ENCODE results near the gene MATCAP1. TPM values are rescaled to one million over a fixed set of nuclear protein-coding genes. Genes with fewer than 3 reads are reported as not detected.

The MATCAP1 gene
- total RNA-seq, 1 experiment from 2014 or later, result 51.2 TPM

- Histone ChIP-seq H2AFZ (ENCODE audit: low read length) (no peak overlapping the region), H3K27ac (ENCODE audit: insufficient read length, low read depth, low read length) (no peak overlapping the region), H4K5ac (ENCODE audit: insufficient read length, low read depth, low read length) (no peak overlapping the region), H4K20me1 (ENCODE audit: control insufficient read depth, insufficient read depth, insufficient read length) (no peaks in the 10 kb centered on the region), H4K91ac (ENCODE audit: insufficient read length, low read depth, low read length) (no peak overlapping the region), H3K56ac (ENCODE audit: insufficient read length, low read depth, low read length) (no peak overlapping the region), H2BK12ac (ENCODE audit: insufficient read length, low read depth, low read length) (no peak overlapping the region), H3K27me3 (ENCODE audit: insufficient read depth, low read length) (peaks cover 83% of the 10 kb centered on the region), H2BK20ac (ENCODE audit: low read depth, low read length, poor library complexity, severe bottlenecking) (no peak overlapping the region), H3K4me2 (ENCODE audit: insufficient read depth, insufficient read length, low read length) (no peak overlapping the region), H2BK15ac (ENCODE audit: low read depth, low read length) (no peak overlapping the region), H3K23ac (ENCODE audit: insufficient read length, low read depth, low read length) (no peak overlapping the region), H3K4me1 (ENCODE audit: insufficient read depth, low read length) (no peaks in the 10 kb centered on the region), H3K79me1 (ENCODE audit: insufficient read depth, low read depth, low read length, poor library complexity, severe bottlenecking) (no peaks in the 10 kb centered on the region), H4K8ac (replicated peaks; ENCODE audit: insufficient read length, low read depth, low read length) (no peak overlapping the region), H3K14ac (ENCODE audit: insufficient read depth, low read length) (no peak overlapping the region), H2AK5ac (ENCODE audit: insufficient read length, low read length) (no peak overlapping the region), H3K79me2 (ENCODE audit: insufficient read depth, low read length) (no peaks in the 10 kb centered on the region), H3T11ph (ENCODE audit: low read length) (no peak overlapping the region), H2BK5ac (ENCODE audit: insufficient read length, low read length) (no peak overlapping the region), H3K18ac (ENCODE audit: insufficient read length, low read depth, low read length) (no peak overlapping the region), H2BK120ac (ENCODE audit: low read depth, low read length, poor library complexity, severe bottlenecking) (no peak overlapping the region), H3K9ac (ENCODE audit: extremely low read depth, insufficient read length, low read length) (no peak overlapping the region), H3K4ac (ENCODE audit: low read depth, low read length) (no peak overlapping the region), H3K23me2 (ENCODE audit: insufficient read length, low read depth, low read length, poor library complexity, severe bottlenecking) (peaks cover 21% of the 10 kb centered on the region), H3K9me3 (ENCODE audit: control insufficient read depth, low read depth, low read length) (no peaks in the 10 kb centered on the region)
- no peak overlapping the region for H3K4me3 Mint-ChIP-seq
- H3K36me3 Mint-ChIP-seq (ENCODE audit: insufficient read depth in 1 of 3, low read depth in 3 of 3), result no peaks in the 10 kb centered on the region; a peak in 1 of 7 replicates
- H3K27me3 Mint-ChIP-seq (ENCODE audit: low read depth), result peaks cover 100% of the 10 kb centered on the region
- no peak for TF ChIP-seq CTCF (conservative IDR thresholded peaks at IDR 0.05)
- peaks cover 0 to 9% of the 10 kb centered on the region in 2 experiments; a peak in 3 of 5 replicates for H3K9me3 Mint-ChIP-seq
- peaks cover 12 to 20% of the 10 kb centered on the region in 2 experiments for H3K4me1 Mint-ChIP-seq
- H3K27ac Mint-ChIP-seq, result no peak overlapping the region
- WGBS (ENCODE audit: extremely low coverage, insufficient read length, low lambda C conversion rate), result no CpG with 5 or more reads among the region's 15 CpGs
- peak; percentile 25 for DNase-seq
These were observed 27.5 kb downstream of the MATCAP1 start for GRCh38 chr16:67156143-67156844.

Data from H9 (cell line).